Testis (tissue), 3 donors: ENCODE results near the gene ARMC2. TPM values are rescaled to one million over a fixed set of nuclear protein-coding genes. Genes with fewer than 3 reads are reported as not detected.

ENCODE experiments used
- polyA plus RNA-seq: library from polyadenylated mRNA; stranded (reverse); fragments of 350-450 nt; fragmentation: Illumina TruSeq; extraction: RNeasy Lipid Tissue Mini Kit (QIAGEN cat#74804); gene quantifications from one replicate; pipeline ENCODE4 v1.2.3, GENCODE V29; 2014; ENCODE audit warnings: low read depth, low replicate concordance; ENCODE audit not compliant: insufficient read depth
- small RNA-seq, 2 donors: library from RNA; depleted of rRNA; stranded (forward); fragments of <200 nt; gene quantifications; one replicate each; pipeline ENCODE3, GENCODE V24; 2016
- total RNA-seq, 2 donors: library from RNA; depleted of rRNA; stranded (reverse); fragments of >200 nt; gene quantifications; one replicate each; pipeline ENCODE4 v1.2.3, GENCODE V29; 2016

The ARMC2 gene
- total and polyA plus RNA-seq, 3 donors from 2014 or later: 24.0 to 78.6 (median 51.4) TPM

Small RNAs within 50 kb of the gene (small RNA-seq; reads per million reads assigned to genes)
- gene AL445189.2: 0 reads per million in 2 donors
- 0 reads per million in 2 donors for gene Z95118.1

Other genes with a start within 250 kb of the ARMC2 start
- gene SESN1, start 246.4 kb downstream of the ARMC2 start, total RNA-seq: 100 to 1,000 TPM; 132 to 152 TPM
- 82.0 TPM for gene SESN1, start 246.4 kb downstream of the ARMC2 start, polyA plus RNA-seq
- 10 to 100 TPM; 32.7 to 50.6 TPM for gene CEP57L1, start 247.1 kb downstream of the ARMC2 start, total RNA-seq
- gene CEP57L1, start 247.1 kb downstream of the ARMC2 start, polyA plus RNA-seq: 32.5 TPM